Measurements from ENCODE around the gene UNC80.
"Not testable (repeated sequence)": the region's sequence is repeated elsewhere in the genome, so short reads cannot be mapped to it uniquely, and the experiment has no call there.

UNC80 gene

GRCh38 chr2:209771474-209772289, at the start of gene UNC80:
UNC80 (plus strand) TSS chr2:209771832; CDS start chr2:209772073, 241 bp downstream.
- no peak for DNase-seq

- DNase-seq, result no peak
Observed at GRCh38 chr2:209726311-209726710, 45.3 kb upstream of the UNC80 start.

DNA sequence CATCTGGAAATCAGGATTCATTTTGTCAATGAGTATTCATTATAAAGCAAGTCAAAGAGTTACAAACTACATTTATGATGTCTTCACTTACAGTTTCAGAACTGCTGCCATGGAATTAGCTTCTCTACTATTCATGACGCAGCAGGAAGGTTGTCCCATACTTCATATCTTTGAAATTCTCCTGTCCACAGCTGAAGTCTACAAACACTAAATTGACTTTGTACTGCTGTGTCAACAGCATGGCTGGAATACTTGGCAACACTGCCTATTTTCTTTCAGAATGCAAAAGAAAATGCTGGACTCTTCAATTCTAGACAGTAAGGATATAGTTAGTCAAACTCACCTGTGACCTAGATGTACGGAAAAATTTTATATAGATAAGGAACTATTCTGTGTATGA, 44.6 kb upstream of the UNC80 start:
- DNase-seq, result no peak

DNA sequence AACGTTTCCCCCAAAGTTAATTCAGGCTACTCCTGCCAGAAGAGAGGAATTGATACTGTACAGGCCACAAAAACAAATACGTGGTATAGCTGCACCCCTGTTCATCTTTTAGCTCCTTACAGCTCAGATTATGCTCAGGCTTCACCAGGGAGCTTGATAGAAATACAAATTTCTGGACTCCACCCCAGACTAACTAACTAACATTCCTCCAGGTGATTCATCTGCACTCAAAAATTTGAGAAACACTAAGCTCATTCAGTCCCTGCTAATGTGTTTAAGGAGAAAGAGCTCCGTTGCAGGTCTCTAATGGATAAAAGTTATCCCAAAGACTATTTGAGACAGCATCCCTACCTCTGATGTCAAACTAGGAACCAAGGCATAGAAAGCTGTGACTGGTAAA, 36.8 kb upstream of the UNC80 start:
- DNase-seq, result no peak

DNA sequence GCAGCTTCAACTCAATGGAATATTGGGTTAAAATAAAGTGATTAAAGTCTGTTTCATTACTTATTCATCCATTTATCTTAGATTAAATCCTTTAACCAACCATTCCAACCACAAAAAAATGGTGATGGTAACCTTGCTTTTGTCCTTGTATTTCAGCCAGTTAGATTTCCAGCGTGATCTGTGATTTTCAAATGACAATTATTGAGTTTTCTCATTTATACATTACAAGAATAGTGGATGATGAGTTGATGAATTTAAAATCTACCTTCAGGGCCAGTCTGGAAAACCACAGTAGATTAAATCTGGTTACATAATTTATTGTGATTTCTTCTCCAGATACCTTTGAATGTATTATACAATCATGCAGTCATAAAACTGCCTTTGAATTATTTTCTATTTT, 29.7 kb upstream of the UNC80 start:
- DNase-seq, result no peak

- DNase-seq, result no peak
Observed at GRCh38 chr2:209753020-209753419, 18.6 kb upstream of the UNC80 start.

- no peak for DNase-seq
Observed at GRCh38 chr2:209757163-209757562, 14.5 kb upstream of the UNC80 start.

- no peak for DNase-seq
Observed at GRCh38 chr2:209761566-209761965, 10.1 kb upstream of the UNC80 start.

DNA sequence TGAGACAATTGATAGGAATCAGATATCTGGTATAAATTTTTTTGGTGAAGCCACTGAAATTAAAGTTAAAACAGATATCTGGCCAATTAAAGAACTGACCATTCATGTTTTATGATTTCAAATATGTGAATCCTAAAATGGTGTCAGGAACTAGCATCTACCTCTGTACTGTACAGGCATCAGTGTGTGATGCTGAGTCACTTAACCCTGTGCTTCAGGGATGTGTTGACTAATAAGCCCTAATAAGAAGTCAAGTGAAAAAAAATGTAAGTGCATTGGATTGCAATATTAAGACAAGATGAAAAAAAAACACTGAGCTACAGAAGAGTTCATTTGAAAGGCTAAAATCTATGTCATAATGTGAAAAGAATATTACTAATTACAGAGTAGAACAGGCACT, 9.1 kb upstream of the UNC80 start:
- no peak for DNase-seq

GRCh38 chr2:209763106-209763505, 8.5 kb upstream of the UNC80 start:
- no peak for DNase-seq

DNA sequence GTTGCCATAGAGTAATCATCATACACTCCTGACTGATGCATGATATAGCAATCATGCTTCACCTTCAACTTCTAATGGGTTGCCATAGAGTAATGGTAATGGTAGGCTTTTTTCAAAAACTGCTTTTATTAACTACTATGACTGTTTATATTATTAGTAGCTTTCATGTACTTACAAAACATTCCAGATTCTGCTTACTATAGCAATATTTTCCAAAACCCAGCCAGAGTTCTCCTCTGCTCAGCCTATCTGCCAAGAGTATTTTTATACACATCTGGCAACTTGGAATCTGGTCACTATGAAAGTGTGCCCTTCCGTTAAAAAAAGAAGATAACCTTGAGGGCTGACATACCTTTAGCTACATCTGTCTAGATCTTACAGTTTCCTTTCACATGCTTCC, 5.0 kb upstream of the UNC80 start:
- no peak for DNase-seq

- no peak for DNase-seq
Observed at GRCh38 chr2:209767316-209767715, 4.3 kb upstream of the UNC80 start.

DNA sequence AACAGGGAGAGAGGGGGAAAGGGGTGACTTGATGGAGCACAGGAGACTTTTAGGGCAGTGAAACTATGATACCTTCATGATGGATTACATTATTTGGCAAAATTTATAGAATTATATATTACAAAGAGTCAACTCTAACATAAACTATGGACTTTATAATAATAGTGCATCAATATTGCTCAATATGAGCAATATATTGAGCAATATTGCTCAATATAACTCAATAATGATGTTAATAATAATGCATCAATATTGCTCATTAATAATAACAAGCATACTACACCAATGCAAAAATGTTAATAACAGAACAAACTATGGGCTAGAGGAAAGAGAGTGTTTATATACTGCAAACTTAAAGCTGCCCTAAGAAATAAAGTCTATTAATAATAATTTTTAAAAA, 3.1 kb upstream of the UNC80 start:
- no peak for DNase-seq

GRCh38 chr2:209772290-209772685, 656 bp downstream of the UNC80 start:
- DNase-seq, result no peak

DNA sequence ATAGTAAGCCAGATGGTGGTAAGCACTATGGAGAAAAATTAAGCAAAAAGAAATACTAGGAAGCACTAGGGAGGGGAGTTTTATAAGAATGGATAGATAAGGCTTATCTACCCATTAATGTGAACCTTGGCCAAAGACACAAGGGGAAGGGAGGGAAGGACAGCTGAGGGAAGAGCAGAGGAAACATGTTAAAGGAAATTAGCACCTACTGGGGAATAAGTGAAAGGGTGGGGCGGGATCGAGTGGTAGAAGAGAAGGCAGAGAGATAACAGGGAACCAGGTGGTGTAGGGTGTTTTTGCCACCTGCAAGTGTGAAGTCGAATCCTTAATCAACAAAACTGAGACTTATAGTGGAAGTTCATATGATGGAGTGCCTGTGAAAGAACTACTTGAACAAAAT, 1.7 kb downstream of the UNC80 start:
- DNase-seq, result no peak

DNA sequence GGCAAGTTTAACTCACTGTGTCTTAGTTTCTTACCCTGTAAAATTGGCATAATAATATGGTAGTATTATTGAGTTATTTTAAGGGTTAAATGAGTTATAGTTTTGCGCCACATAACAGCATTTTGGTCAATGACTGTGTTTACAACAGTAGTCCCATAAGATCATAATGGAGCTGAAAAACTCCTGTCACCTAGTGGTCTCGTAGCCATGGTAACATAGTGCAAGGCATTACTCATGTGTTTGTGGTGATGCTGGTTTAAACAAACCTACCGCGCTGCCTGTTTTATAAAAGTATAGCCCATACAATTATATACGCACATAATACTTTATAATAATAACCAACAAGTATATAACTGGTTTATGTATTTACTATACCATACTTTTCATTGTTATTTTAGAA, 15.8 kb downstream of the UNC80 start:
- no peak for DNase-seq

GRCh38 chr2:209788925-209789324, 17.3 kb downstream of the UNC80 start:
- no peak for DNase-seq

DNA sequence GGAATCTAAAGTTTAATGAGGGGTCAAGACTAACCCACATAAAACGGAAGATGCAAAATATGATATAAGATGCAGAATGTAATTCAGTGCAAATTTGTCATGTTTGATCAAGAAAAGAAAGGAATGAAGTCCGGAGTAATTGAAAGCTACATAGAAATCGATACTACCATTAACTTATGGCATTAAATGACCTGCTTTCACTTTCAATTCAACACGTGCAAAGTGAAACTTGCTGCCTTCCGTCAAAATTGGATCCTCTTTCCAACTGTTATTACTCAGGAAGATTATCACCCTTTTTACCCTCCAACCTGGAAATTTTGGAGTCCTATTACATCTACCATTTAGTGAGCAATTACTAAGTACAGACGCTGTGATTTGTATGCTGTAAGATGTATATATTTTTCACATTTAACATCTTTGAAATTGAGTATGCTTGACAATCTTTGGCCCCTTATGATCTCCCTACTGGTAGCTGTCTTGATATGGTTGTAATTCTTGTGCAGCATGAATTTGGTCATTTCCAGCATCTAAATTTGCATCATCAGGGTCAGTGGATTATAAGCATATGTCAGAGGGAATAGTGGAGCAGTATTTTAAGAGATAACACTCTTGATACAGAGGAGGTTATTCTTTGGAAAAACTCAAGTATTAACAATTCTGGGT, 18.6 kb downstream of the UNC80 start:
- no peak for DNase-seq

DNA sequence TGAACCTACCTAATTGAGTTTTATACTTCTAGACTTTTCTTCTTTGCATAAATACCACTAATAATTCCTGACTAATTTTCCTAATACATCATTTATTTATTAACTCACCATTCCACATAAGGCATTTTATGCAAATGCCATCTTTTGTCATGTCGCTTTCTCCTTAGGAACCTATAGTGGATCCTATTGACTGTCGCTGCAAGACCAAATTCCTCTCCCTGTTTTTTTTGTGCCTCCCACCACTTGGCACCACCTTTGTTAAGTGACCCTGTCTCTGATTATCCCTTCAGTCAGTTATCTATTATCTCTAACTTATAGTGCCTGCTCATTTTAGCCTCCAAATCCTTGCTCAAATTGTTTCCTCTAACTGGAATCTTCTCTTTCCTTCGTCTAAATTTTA, 19.5 kb downstream of the UNC80 start:
- no peak for DNase-seq

DNA sequence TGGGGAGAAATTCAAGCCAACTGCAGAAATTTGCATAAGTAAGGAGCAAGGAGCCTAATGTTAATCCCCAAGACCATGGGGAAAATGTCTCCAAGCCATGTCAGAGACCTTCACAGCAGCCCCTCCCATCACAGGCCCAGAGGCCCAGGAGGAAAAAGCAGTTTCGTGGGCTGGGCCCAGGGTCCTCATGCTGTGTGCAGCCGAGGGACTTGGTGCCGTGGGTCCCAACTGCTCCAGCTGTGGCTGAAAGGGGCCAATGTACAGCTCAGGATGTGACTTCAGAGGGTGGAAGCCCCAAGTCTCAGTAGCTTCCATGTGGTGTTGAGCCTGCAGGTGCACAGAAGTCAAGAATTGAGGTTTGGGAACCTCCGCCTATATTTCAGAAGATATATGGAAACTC, 23.8 kb downstream of the UNC80 start:
- not testable (repeated sequence) for DNase-seq

GRCh38 chr2:209805351-209805750, 33.7 kb downstream of the UNC80 start:
- DNase-seq, result no peak

GRCh38 chr2:209806318-209806717, 34.7 kb downstream of the UNC80 start:
- no peak for DNase-seq

- no peak for DNase-seq
Observed at GRCh38 chr2:209808521-209808920, 36.9 kb downstream of the UNC80 start.

GRCh38 chr2:209809256-209809655, 37.6 kb downstream of the UNC80 start:
- no peak for DNase-seq

DNA sequence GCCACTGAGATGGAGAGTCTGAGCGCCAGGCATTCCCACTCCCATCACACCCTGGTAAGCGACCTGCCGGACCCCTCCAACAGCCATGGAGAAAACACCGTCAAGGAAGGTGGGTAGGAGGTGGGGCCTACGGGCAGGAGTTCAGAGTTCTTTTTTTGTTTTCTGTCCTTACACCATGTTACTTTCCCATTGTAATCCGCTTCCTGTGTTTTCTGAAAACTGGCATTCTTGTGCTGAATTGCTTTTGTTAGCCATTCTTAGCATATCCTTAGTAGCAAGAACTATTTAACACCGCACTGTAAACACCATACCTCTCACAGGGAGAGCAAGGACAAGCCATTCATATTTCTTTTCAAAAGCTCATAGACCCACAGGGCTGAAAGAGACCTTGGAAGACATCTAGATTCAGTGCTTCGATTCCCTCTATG, 46.2 kb downstream of the UNC80 start:
- DNase-seq, result no peak
